ENCODE measurements around the gene ANKRD62.

ANKRD62 gene

GRCh38 chr18:12086249-12086648, 7.4 kb upstream of the ANKRD62 start:
- Histone ChIP-seq H3K27me3 (ENCODE audit: insufficient read depth, low read length, poor library complexity, severe bottlenecking) (no peaks in the 10 kb centered on the region), H2AFZ (ENCODE audit: low read length) (no peak overlapping the region), H3K4me2 (ENCODE audit: low read depth, low read length, poor library complexity, severe bottlenecking) (no peak overlapping the region), H3K9me2 (replicated peaks; ENCODE audit: low read depth, low read length) (no peaks in the 10 kb centered on the region), H3K4me1 (ENCODE audit: insufficient read depth, low read length, poor library complexity, severe bottlenecking) (no peaks in the 10 kb centered on the region), H4K20me1 (ENCODE audit: insufficient read depth, low read length, poor library complexity, severe bottlenecking) (no peaks in the 10 kb centered on the region), H3K9me3 (ENCODE audit: insufficient read depth, low read depth, low read length) (peaks cover 4% of the 10 kb centered on the region; the same call in 1 of the 2 replicates), H3K79me2 (ENCODE audit: insufficient read depth, low read length) (no peaks in the 10 kb centered on the region), H3K4me3 (ENCODE audit: low read length, poor library complexity, severe bottlenecking) (no peak overlapping the region), H3F3A (ENCODE audit: low read depth) (no peaks in the 10 kb centered on the region), H3K36me3 (ENCODE audit: insufficient read depth, low read length) (no peaks in the 10 kb centered on the region), H3K9ac (ENCODE audit: low read depth, low read length, poor library complexity, severe bottlenecking) (no peak overlapping the region)
- no peak for TF ChIP-seq EZH2phosphoT487 (IDR thresholded peaks at IDR 0.05; ENCODE audit: borderline replicate concordance)
- TF ChIP-seq CTCF (conservative IDR thresholded peaks at IDR 0.05; ENCODE audit: low read length): no peak

GRCh38 chr18:12086677-12087470, 6.8 kb upstream of the ANKRD62 start:
- Histone ChIP-seq H2AFZ (ENCODE audit: low read length) (no peak overlapping the region), H3K4me1 (ENCODE audit: insufficient read depth, low read length, poor library complexity, severe bottlenecking) (no peaks in the 10 kb centered on the region), H3K4me2 (ENCODE audit: low read depth, low read length, poor library complexity, severe bottlenecking) (no peak overlapping the region), H3F3A (ENCODE audit: low read depth) (no peaks in the 10 kb centered on the region), H4K20me1 (ENCODE audit: insufficient read depth, low read length, poor library complexity, severe bottlenecking) (no peaks in the 10 kb centered on the region), H3K9me2 (replicated peaks; ENCODE audit: low read depth, low read length) (no peaks in the 10 kb centered on the region), H3K4me3 (ENCODE audit: low read length, poor library complexity, severe bottlenecking) (no peak overlapping the region), H3K27me3 (ENCODE audit: insufficient read depth, low read length, poor library complexity, severe bottlenecking) (no peaks in the 10 kb centered on the region), H3K9ac (ENCODE audit: low read depth, low read length, poor library complexity, severe bottlenecking) (no peak overlapping the region), H3K79me2 (ENCODE audit: insufficient read depth, low read length) (no peaks in the 10 kb centered on the region), H3K9me3 (ENCODE audit: insufficient read depth, low read depth, low read length) (peaks cover 4% of the 10 kb centered on the region; the same call in 1 of the 2 replicates), H3K36me3 (ENCODE audit: insufficient read depth, low read length) (no peaks in the 10 kb centered on the region)
- TF ChIP-seq CTCF (conservative IDR thresholded peaks at IDR 0.05; ENCODE audit: low read length): no peak
- no peak for TF ChIP-seq EZH2phosphoT487 (IDR thresholded peaks at IDR 0.05; ENCODE audit: borderline replicate concordance)

- no peaks in the 10 kb centered on the region for H3K9me2 ChIP-seq (replicated peaks; ENCODE audit: low read depth, low read length)
- H3K4me2 ChIP-seq (ENCODE audit: low read depth, low read length, poor library complexity, severe bottlenecking): no peak overlapping the region
- no peaks in the 10 kb centered on the region for H3K79me2 ChIP-seq (ENCODE audit: insufficient read depth, low read length)
- H3K4me1 ChIP-seq (ENCODE audit: insufficient read depth, low read length, poor library complexity, severe bottlenecking): no peaks in the 10 kb centered on the region
- H2AFZ ChIP-seq (ENCODE audit: low read length): no peak overlapping the region
- no peaks in the 10 kb centered on the region for H3K36me3 ChIP-seq (ENCODE audit: insufficient read depth, low read length)
- H4K20me1 ChIP-seq (ENCODE audit: insufficient read depth, low read length, poor library complexity, severe bottlenecking): no peaks in the 10 kb centered on the region
- H3F3A ChIP-seq (ENCODE audit: low read depth): no peaks in the 10 kb centered on the region
- H3K27me3 ChIP-seq (ENCODE audit: insufficient read depth, low read length, poor library complexity, severe bottlenecking): no peaks in the 10 kb centered on the region
- peaks cover 4% of the 10 kb centered on the region; the same call in 1 of the 2 replicates for H3K9me3 ChIP-seq (ENCODE audit: insufficient read depth, low read depth, low read length)
- H3K9ac ChIP-seq (ENCODE audit: low read depth, low read length, poor library complexity, severe bottlenecking): no peak overlapping the region
- no peak overlapping the region for H3K4me3 ChIP-seq (ENCODE audit: low read length, poor library complexity, severe bottlenecking)
- TF ChIP-seq EZH2phosphoT487 (IDR thresholded peaks at IDR 0.05; ENCODE audit: borderline replicate concordance) (no peak), CTCF (conservative IDR thresholded peaks at IDR 0.05; ENCODE audit: low read length) (no peak)
These were observed 6.1 kb upstream of the ANKRD62 start for GRCh38 chr18:12087471-12088025.
